GM12891 (cell line): Measurements from ENCODE around the gene VENTX.

ENCODE experiments used
- POLR2A ChIP-seq: IDR thresholded peaks from 2 replicates; pipeline ENCODE4 v1.6.1; 2011; ENCODE audit warnings: low read depth, low read length, control low read depth
- POLR2AphosphoS5 ChIP-seq: IDR thresholded peaks from 2 replicates; pipeline ENCODE4 v1.6.1; 2011; ENCODE audit warnings: low read depth, low read length, control low read depth
- POU2F2 ChIP-seq: IDR thresholded peaks from 2 replicates; pipeline ENCODE4 v1.6.1; 2011; ENCODE audit warnings: low read depth, mild to moderate bottlenecking, control low read depth, low read length, moderate library complexity
- SPI1 ChIP-seq: IDR thresholded peaks from 2 replicates; pipeline ENCODE4 v1.6.1; 2011; ENCODE audit warnings: low read depth, low read length, control low read depth
- TAF1 ChIP-seq: IDR thresholded peaks from 2 replicates; pipeline ENCODE4 v1.6.1; 2011; ENCODE audit warnings: low read depth, low read length, control low read depth

GRCh38 chr10:133287832-133288500 lies 50.3 kb downstream of the VENTX start:
- TF ChIP-seq POLR2A (no peak), SPI1 (no peak), POLR2AphosphoS5 (no peak), TAF1 (no peak), POU2F2 (no peak)
